Stimulated activated CD4-positive, alpha-beta T cell treated with anti-CD3 and anti-CD28 coated beads, Interleukin-12 subunit alpha, Interleukin-12 subunit beta, amount 100 ng/mL, for 48 hours (primary cell): ENCODE measurements around the gene SFXN1.
"Not testable (repeated sequence)": the region's sequence is repeated elsewhere in the genome, so short reads cannot be mapped to it uniquely, and the experiment has no call there.

ENCODE experiments used
- DNase-seq, 3 donors: peaks; one replicate each; pipeline ENCODE4 v3.0.0-alpha.2; 2020; ENCODE audit warnings: low read depth in 2 of 3, low spot score in 1 of 3

The SFXN1 gene

GRCh38 chr5:175478384-175479124 lies at the start of gene SFXN1:
Gene SFXN1, plus strand, starts transcription at chr5:175478560. Its CDS starts 13,544 bp downstream, at chr5:175492104.
- DNase-seq: peak; percentile 70 to 78 (median 73)

- DNase-seq: no peak
These were observed 43.6 kb upstream of the SFXN1 start for GRCh38 chr5:175434800-175435199.

GRCh38 chr5:175436359-175436758 lies 42.0 kb upstream of the SFXN1 start:
- no peak for DNase-seq

GRCh38 chr5:175438234-175438857 lies 40.0 kb upstream of the SFXN1 start:
- no peak for DNase-seq

- no peak for DNase-seq
These were observed 34.8 kb upstream of the SFXN1 start for GRCh38 chr5:175443514-175444059.

GRCh38 chr5:175444060-175444904 lies 34.1 kb upstream of the SFXN1 start, which contains the start of gene DRD1:
Gene DRD1, minus strand, starts transcription at chr5:175444182. Its CDS starts 1,083 bp downstream, at chr5:175443099.
- peak; percentile 18 to 49 (median 44) for DNase-seq

GRCh38 chr5:175444905-175445456 lies 33.4 kb upstream of the SFXN1 start:
- no peak for DNase-seq

- not testable (repeated sequence) for DNase-seq
These were observed 32.0 kb upstream of the SFXN1 start for GRCh38 chr5:175446378-175446777.

- DNase-seq: no peak
These were observed 30.8 kb upstream of the SFXN1 start for GRCh38 chr5:175447571-175447970.

GRCh38 chr5:175448276-175448675 lies 30.1 kb upstream of the SFXN1 start:
- no peak for DNase-seq

GRCh38 chr5:175452166-175452565 lies 26.2 kb upstream of the SFXN1 start:
- DNase-seq: no peak

GRCh38 chr5:175454338-175454737 lies 24.0 kb upstream of the SFXN1 start:
- not testable (repeated sequence) for DNase-seq

GRCh38 chr5:175456105-175456742 lies 22.1 kb upstream of the SFXN1 start:
- DNase-seq: no peak

- DNase-seq: no peak
These were observed 20.9 kb upstream of the SFXN1 start for GRCh38 chr5:175457466-175457865.

GRCh38 chr5:175460126-175460525 lies 18.2 kb upstream of the SFXN1 start:
- no peak for DNase-seq

- DNase-seq: no peak
These were observed 17.8 kb upstream of the SFXN1 start for GRCh38 chr5:175460552-175460951.

GRCh38 chr5:175461370-175461769 lies 17.0 kb upstream of the SFXN1 start:
- no peak for DNase-seq

GRCh38 chr5:175463641-175464040 lies 14.7 kb upstream of the SFXN1 start:
- DNase-seq: no peak

- DNase-seq: peak; percentile 50 to 86 (median 50)
These were observed 14.1 kb upstream of the SFXN1 start for GRCh38 chr5:175464074-175464941.

- no peak for DNase-seq
These were observed 13.5 kb upstream of the SFXN1 start for GRCh38 chr5:175464942-175465233.
